K562 (cell line): ENCODE data around the gene SLC19A2. TPM values are rescaled to one million over a fixed set of nuclear protein-coding genes. Genes with fewer than 3 reads are reported as not detected.

Experiments used
- ATAC-seq: fragments of 200-7000 bp; cut with Tn5 transposase; 3 replicates; pipeline ENCODE4 v1.9.1; 2020; ENCODE audit warnings: moderate library complexity
- BruUV-seq: library from RNA; stranded (reverse); fragments of 400-500 nt; replicated peaks from 2 replicates; lab custom pipeline; 2021; lab: Mats Ljungman, UMichigan
- CTCF ChIA-PET: fragments of 300-600 bp; formaldehyde crosslinking; extraction: SDS; loops from one replicate; lab custom pipeline; 2021; ENCODE audit warnings: low intra/inter-chr PET ratio; lab: Yijun Ruan, JAX
- POLR2A ChIA-PET: fragments of 300-600, 350-650 bp; sonication (Branson Sonifier 250); formaldehyde crosslinking; extraction: SDS; loops from one replicate; lab custom pipeline; 2021; ENCODE audit warnings: antibody characterized with exemption, inconsistent platforms; lab: Yijun Ruan, JAX
- DNase-seq, 4 experiments: peaks; one replicate each; pipeline versions ENCODE4 v3.0.0 to v3.0.0-alpha.2; 2011 to 2018; ENCODE audit warnings: low spot score in 3 of 4, mixed read lengths in 3 of 4; ENCODE audit errors: extremely low read depth in 1 of 4
- FAIRE-seq: peaks from 2 replicates; lab custom pipeline; 2011; peaks lifted over from hg19 to GRCh38; lab: Jason Lieb, UNC
- H2AFZ ChIP-seq: 2 replicates; pipeline ENCODE4 v1.6.0; 2011; ENCODE audit warnings: low read depth, low read length, control low read depth, inconsistent platforms
- H3K27ac ChIP-seq: fragments of 200-600 bp; 3 replicates; pipeline ENCODE4 v1.8.0; 2011; ENCODE audit warnings: low read depth, mild to moderate bottlenecking, control low read depth, inconsistent platforms, low read length, moderate library complexity, mixed read lengths; ENCODE audit errors: extremely low read depth
- H3K27me3 ChIP-seq, 2 experiments: fragments of 300-600 bp in 1 of 2; 2 replicates in 1 of 2; 3 replicates in 1 of 2; pipeline versions ENCODE4 v1.6.0 to v1.8.0; 2011; ENCODE audit warnings: inconsistent platforms in 2 of 2, low read length in 2 of 2, mild to moderate bottlenecking in 1 of 2, mixed read lengths in 1 of 2, moderate library complexity in 1 of 2; ENCODE audit not compliant: control insufficient read depth in 2 of 2, insufficient read depth in 2 of 2
- H3K36me3 ChIP-seq: fragments of 300-600 bp; 3 replicates; pipeline ENCODE4 v1.8.0; 2011; ENCODE audit warnings: mild to moderate bottlenecking, low read length, inconsistent platforms; ENCODE audit not compliant: control insufficient read depth, insufficient read depth
- H3K4me1 ChIP-seq, 2 experiments: fragments of 200-600 bp in 1 of 2; replicated peaks in 1 of 2; 2 replicates in 1 of 2; 3 replicates in 1 of 2; pipeline versions ENCODE4 v1.5.1 to v1.8.0; 2011; ENCODE audit warnings: inconsistent platforms in 2 of 2, low read length in 2 of 2, mild to moderate bottlenecking in 1 of 2, mixed read lengths in 1 of 2, moderate library complexity in 1 of 2; ENCODE audit not compliant: control insufficient read depth in 2 of 2, insufficient read depth in 2 of 2
- H3K4me2 ChIP-seq: 2 replicates; pipeline ENCODE4 v1.6.1; 2011; ENCODE audit warnings: low read length, control low read depth, inconsistent platforms, mixed read lengths; ENCODE audit not compliant: insufficient read depth
- H3K4me3 ChIP-seq: fragments of 200-600 bp; sonication (generic), shearing (Covaris generic); 2 replicates; pipeline ENCODE4 v1.5.1; 2016; ENCODE audit warnings: control low read depth, inconsistent platforms
- H3K79me2 ChIP-seq: fragments of 200-600 bp; 3 replicates; pipeline ENCODE4 v1.8.0; 2011; ENCODE audit warnings: low read length, inconsistent platforms; ENCODE audit not compliant: control insufficient read depth, insufficient read depth
- H3K9ac ChIP-seq, 2 experiments: 2 replicates each; pipeline versions ENCODE4 v1.6.0 to v1.6.1; 2011; ENCODE audit warnings: low read depth in 2 of 2, low read length in 2 of 2, control low read depth in 1 of 2, inconsistent platforms in 1 of 2, mild to moderate bottlenecking in 1 of 2, mixed read lengths in 1 of 2; ENCODE audit not compliant: insufficient read depth in 1 of 2
- H3K9me1 ChIP-seq: one replicate; pipeline ENCODE4 v1.6.0; 2011; ENCODE audit warnings: inconsistent platforms, mild to moderate bottlenecking, low read length, moderate library complexity; ENCODE audit not compliant: control insufficient read depth, insufficient read depth
- H3K9me3 ChIP-seq: replicated peaks from 2 replicates; pipeline ENCODE4 v1.5.1; 2011; ENCODE audit warnings: low read depth, low read length, inconsistent platforms; ENCODE audit not compliant: control insufficient read depth, insufficient read depth
- H4K20me1 ChIP-seq: replicated peaks from 2 replicates; pipeline ENCODE4 v1.6.1; 2011; ENCODE audit warnings: low read length, inconsistent platforms, mixed read lengths; ENCODE audit not compliant: control insufficient read depth, insufficient read depth
- IRF2 ChIP-seq: sonication (generic); formaldehyde crosslinking; IDR thresholded peaks from 2 replicates; pipeline ENCODE4 v1.8.1; 2022; ENCODE audit warnings: mild to moderate bottlenecking, missing genetic modification reagents
- NR2C2 ChIP-seq, 2 experiments: fragments of 200-800 bp in 1 of 2; sonication (Bioruptor generic) in 1 of 2; sonication (generic) in 1 of 2; formaldehyde crosslinking in 1 of 2; IDR thresholded peaks; 2 replicates each; pipeline versions ENCODE4 v1.6.1 to v1.8.0; 2016 to 2022; ENCODE audit warnings: mild to moderate bottlenecking in 1 of 2, missing compliant biosample characterization in 1 of 2, missing genetic modification characterization in 1 of 2, missing genetic modification reagents in 1 of 2
- SIN3A ChIP-seq, 2 experiments: fragments of 150-350 bp in 1 of 2; IDR thresholded peaks; 2 replicates each; pipeline ENCODE4 v1.6.1; 2011 to 2016; ENCODE audit warnings: borderline replicate concordance in 2 of 2, low read depth in 2 of 2, low read length in 2 of 2, mild to moderate bottlenecking in 2 of 2, moderate library complexity in 2 of 2; ENCODE audit not compliant: control insufficient read depth in 1 of 2
- ZC3H8 ChIP-seq: fragments of 450-650 bp; IDR thresholded peaks from 2 replicates; pipeline ENCODE4 v1.6.1; 2017
- WGBS: fragments of 100-300 bp; shearing (Covaris generic); methylation state at CpG from one replicate; pipeline ENCODE4 v1.1.6; 2016; ENCODE audit warnings: low coverage, mixed read lengths; ENCODE audit not compliant: insufficient coverage; ENCODE audit errors: missing lambda C conversion rate; 5-methylcytosine and 5-hydroxymethylcytosine counted together
- in situ Hi-C: fragments of 300-500 bp; cut with MboI; formaldehyde crosslinking; loops from 4 replicates; pipeline ENCODE4 v1.15.0; 2018; ENCODE audit warnings: inconsistent platforms, mixed read lengths
- intact Hi-C: fragments of 100-400 bp; cut with micrococcal nuclease; formaldehyde crosslinking; loops from 2 replicates; pipeline ENCODE4 v1.14.2; 2022
- polyA plus RNA-seq, 8 experiments: library from polyadenylated mRNA; depleted of rRNA in 4 of 8; stranded (reverse) in 5 of 8; unstranded in 3 of 8; fragments of >200 nt; fragmentation: Nextera tagmentation in 2 of 8; fragmentation: Illumina TruSeq in 1 of 8; extraction: Ambion mirVana in 2 of 8; extraction: Trizol in 1 of 8; gene quantifications; 2 replicates each; pipeline versions ENCODE4 v1.2.1 to v1.2.3, GENCODE V29; 2011 to 2014; ENCODE audit warnings: inconsistent platforms in 1 of 8, missing spikeins in 1 of 8
- total RNA-seq, 7 experiments: library from RNA; depleted of rRNA in 6 of 7; stranded (reverse); fragments of >200 nt in 6 of 7; fragmentation: Illumina TruSeq in 2 of 7; extraction: Trizol in 2 of 7; gene quantifications; 2 replicates each; pipeline versions ENCODE4 v1.2.1 to v1.2.3, GENCODE V29; 2011 to 2021; ENCODE audit warnings: low replicate concordance in 1 of 7
- TF ChIP-seq, protein P1 (sequence below): sonication (generic); formaldehyde crosslinking; IDR thresholded peaks from 2 replicates; pipeline ENCODE4 v1.9.0; 2022; ENCODE audit warnings: mild to moderate bottlenecking, missing genetic modification reagents
- TF ChIP-seq, protein P2 (sequence below): sonication (generic); formaldehyde crosslinking; IDR thresholded peaks from 2 replicates; pipeline ENCODE4 v1.8.0; 2023; ENCODE audit warnings: mild to moderate bottlenecking, missing genetic modification reagents
- TF ChIP-seq, protein P3 (sequence below): fragments of 200-800 bp; sonication (Bioruptor generic); IDR thresholded peaks from 2 replicates; pipeline ENCODE4 v1.6.1; 2016; ENCODE audit warnings: missing genetic modification characterization, missing compliant biosample characterization

Gene SLC19A2
- total and polyA plus RNA-seq, 9 of the 15 experiments (the other 6 are each of a cell fraction or from before 2014, with no cell fraction given), result 7.4 to 42.8 (median 19.2) TPM

DNA sequence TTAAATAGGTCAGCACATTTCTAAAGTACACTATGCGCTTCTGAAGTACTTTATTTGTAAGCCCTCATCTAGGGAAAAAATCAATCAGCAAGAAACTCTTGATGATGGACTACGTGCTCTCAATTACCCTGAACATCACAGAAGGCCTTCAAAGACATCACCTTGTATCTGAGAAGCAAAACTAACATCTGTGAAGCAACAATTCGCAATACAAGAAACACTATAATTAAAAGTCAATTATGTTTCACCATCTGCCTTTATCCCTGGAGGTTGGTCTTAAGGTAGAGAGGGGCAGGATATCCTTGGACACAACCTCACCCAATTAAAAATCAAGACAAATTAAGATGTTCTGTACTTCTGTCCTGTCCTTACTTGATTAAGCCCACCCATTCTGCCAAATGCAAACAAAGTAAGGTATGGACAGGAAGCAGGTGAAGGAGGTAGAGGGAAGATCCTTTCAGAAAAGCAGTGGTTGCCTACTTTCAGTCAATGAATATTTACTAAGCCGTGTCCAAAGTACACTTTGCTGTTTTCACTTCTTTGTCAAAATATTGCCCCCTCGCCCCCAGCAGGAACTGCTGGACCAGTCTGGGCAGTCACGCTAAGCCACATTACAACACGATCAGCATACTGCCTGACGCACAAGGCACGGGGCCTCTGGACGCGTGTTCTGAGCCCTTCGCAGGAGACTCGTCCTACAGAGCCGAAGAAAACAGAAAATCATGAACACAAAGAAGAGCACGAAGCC is 887 bp downstream of the SLC19A2 start (continued):
- TF ChIP-seq, protein P1, sequence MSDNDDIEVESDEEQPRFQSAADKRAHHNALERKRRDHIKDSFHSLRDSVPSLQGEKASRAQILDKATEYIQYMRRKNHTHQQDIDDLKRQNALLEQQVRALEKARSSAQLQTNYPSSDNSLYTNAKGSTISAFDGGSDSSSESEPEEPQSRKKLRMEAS (CRISPR knock-in tag), result peak; percentile 87

DNA sequence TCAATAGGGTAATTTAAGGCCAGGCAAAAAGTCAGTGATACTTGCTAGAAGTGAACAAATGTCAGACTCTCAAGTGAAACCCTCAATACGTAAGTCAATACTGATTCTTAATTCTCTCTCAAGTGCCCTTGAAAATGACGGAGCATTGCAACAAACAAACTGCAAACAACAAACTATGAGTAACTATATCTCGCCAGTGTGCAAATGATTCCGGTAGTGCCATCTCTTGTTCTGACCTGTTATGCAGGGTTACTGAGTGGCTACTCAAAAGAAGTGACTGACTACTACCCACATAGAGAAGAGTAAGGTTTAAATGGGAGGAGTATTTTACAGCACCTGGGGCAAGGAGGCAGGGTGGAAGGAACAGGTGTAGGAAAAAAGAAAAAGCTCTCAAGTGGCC is 1.6 kb downstream of the SLC19A2 start:
- Histone ChIP-seq H3K9me1 (no peaks in the 10 kb centered on the region), H3K27me3 (no peaks in the 10 kb centered on the region), H3K27ac (peak overlapping the region; percentile 89), H3K4me1 (peaks cover 18 to 31% of the 10 kb centered on the region in 2 experiments; a peak in 4 of 5 replicates), H2AFZ (peak overlapping the region; percentile 24; the same call in 1 of the 2 replicates), H4K20me1 (no peaks in the 10 kb centered on the region), H3K36me3 (peaks cover 10% of the 10 kb centered on the region; the same call in 2 of the 3 replicates), H3K4me2 (peak overlapping the region; percentile 94), H3K9me3 (no peaks in the 10 kb centered on the region), H3K4me3 (peak overlapping the region; percentile 79), H3K9ac (peak overlapping the region in 1 of 2 experiments; percentile 83; a peak in 2 of 4 replicates), H3K79me2 (peaks cover 77% of the 10 kb centered on the region)
- WGBS, result 5% methylated on average over 4 of the region's 4 CpGs
- POLR2A ChIA-PET, result interaction anchor here (0.8 to 2.2 kb wide), 2 partner anchors 12 to 15 kb away, joined by 3 to 7 read pairs; no protein-coding TSS in a partner anchor
- BruUV-seq, result no TSS peak
- ATAC-seq, result peak; percentile 2
- DNase-seq, result peak in 2 of 4 experiments; percentile 17 to 29
- CTCF ChIA-PET, result no interaction called here
- intact Hi-C loops (loop anchor here (2.0 kb wide), 1 partner anchor 113 kb away; no protein-coding TSS in a partner anchor), in situ Hi-C loops (no loop called here)
- peak; percentile 55 for FAIRE-seq
- TF ChIP-seq, protein P2, sequence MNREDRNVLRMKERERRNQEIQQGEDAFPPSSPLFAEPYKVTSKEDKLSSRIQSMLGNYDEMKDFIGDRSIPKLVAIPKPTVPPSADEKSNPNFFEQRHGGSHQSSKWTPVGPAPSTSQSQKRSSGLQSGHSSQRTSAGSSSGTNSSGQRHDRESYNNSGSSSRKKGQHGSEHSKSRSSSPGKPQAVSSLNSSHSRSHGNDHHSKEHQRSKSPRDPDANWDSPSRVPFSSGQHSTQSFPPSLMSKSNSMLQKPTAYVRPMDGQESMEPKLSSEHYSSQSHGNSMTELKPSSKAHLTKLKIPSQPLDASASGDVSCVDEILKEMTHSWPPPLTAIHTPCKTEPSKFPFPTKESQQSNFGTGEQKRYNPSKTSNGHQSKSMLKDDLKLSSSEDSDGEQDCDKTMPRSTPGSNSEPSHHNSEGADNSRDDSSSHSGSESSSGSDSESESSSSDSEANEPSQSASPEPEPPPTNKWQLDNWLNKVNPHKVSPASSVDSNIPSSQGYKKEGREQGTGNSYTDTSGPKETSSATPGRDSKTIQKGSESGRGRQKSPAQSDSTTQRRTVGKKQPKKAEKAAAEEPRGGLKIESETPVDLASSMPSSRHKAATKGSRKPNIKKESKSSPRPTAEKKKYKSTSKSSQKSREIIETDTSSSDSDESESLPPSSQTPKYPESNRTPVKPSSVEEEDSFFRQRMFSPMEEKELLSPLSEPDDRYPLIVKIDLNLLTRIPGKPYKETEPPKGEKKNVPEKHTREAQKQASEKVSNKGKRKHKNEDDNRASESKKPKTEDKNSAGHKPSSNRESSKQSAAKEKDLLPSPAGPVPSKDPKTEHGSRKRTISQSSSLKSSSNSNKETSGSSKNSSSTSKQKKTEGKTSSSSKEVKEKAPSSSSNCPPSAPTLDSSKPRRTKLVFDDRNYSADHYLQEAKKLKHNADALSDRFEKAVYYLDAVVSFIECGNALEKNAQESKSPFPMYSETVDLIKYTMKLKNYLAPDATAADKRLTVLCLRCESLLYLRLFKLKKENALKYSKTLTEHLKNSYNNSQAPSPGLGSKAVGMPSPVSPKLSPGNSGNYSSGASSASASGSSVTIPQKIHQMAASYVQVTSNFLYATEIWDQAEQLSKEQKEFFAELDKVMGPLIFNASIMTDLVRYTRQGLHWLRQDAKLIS, result peak; percentile 39; the same call in 1 of the 2 replicates
- TF ChIP-seq IRF2 (no peak), SIN3A (IDR thresholded peaks at IDR 0.05; ENCODE audit: borderline replicate concordance in 2 of 2, control insufficient read depth in 1 of 2, low read depth in 2 of 2, low read length in 2 of 2) (0 out of 4 replicates have a peak, but pooled peaks of 1 of the 2 experiments have one; percentile 6), NR2C2 (CRISPR knock-in tag; IDR thresholded peaks at IDR 0.05) (no peak), NR2C2 (tag; IDR thresholded peaks at IDR 0.05) (0 out of 2 replicates have a peak, but pooled peaks have one; percentile 5), ZC3H8 (no peak)
- TF ChIP-seq, protein P3, sequence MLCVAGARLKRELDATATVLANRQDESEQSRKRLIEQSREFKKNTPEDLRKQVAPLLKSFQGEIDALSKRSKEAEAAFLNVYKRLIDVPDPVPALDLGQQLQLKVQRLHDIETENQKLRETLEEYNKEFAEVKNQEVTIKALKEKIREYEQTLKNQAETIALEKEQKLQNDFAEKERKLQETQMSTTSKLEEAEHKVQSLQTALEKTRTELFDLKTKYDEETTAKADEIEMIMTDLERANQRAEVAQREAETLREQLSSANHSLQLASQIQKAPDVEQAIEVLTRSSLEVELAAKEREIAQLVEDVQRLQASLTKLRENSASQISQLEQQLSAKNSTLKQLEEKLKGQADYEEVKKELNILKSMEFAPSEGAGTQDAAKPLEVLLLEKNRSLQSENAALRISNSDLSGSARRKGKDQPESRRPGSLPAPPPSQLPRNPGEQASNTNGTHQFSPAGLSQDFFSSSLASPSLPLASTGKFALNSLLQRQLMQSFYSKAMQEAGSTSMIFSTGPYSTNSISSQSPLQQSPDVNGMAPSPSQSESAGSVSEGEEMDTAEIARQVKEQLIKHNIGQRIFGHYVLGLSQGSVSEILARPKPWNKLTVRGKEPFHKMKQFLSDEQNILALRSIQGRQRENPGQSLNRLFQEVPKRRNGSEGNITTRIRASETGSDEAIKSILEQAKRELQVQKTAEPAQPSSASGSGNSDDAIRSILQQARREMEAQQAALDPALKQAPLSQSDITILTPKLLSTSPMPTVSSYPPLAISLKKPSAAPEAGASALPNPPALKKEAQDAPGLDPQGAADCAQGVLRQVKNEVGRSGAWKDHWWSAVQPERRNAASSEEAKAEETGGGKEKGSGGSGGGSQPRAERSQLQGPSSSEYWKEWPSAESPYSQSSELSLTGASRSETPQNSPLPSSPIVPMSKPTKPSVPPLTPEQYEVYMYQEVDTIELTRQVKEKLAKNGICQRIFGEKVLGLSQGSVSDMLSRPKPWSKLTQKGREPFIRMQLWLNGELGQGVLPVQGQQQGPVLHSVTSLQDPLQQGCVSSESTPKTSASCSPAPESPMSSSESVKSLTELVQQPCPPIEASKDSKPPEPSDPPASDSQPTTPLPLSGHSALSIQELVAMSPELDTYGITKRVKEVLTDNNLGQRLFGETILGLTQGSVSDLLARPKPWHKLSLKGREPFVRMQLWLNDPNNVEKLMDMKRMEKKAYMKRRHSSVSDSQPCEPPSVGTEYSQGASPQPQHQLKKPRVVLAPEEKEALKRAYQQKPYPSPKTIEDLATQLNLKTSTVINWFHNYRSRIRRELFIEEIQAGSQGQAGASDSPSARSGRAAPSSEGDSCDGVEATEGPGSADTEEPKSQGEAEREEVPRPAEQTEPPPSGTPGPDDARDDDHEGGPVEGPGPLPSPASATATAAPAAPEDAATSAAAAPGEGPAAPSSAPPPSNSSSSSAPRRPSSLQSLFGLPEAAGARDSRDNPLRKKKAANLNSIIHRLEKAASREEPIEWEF (CRISPR knock-in tag), result peak; percentile 16; the same call in 1 of the 2 replicates
